HEK293 (cell line): Measurements from ENCODE around the gene CEACAM1.
A peak's percentile ranks its signal among the peaks of the same experiment; 100 is the strongest.

Experiments
- CTCF ChIA-PET: fragments of 350-600 bp; formaldehyde crosslinking; extraction: SDS; loops from one replicate; lab custom pipeline; 2021; ENCODE audit warnings: antibody characterized with exemption; lab: Yijun Ruan, JAX
- POLR2A ChIA-PET: fragments of 300-600 bp; formaldehyde crosslinking; extraction: SDS; loops from one replicate; lab custom pipeline; 2020; ENCODE audit warnings: antibody characterized with exemption, inconsistent platforms; lab: Yijun Ruan, JAX
- H3K27ac ChIP-seq: fragments of 200-500 bp; sonication (Bioruptor generic); 2 replicates; pipeline ENCODE4 v1.5.1; 2014; ENCODE audit warnings: low read depth, low read length, control low read depth, inconsistent platforms; ENCODE audit errors: extremely low read depth
- H3K36me3 ChIP-seq, 2 experiments: fragments of 200-500 bp in 1 of 2; sonication (Bioruptor generic) in 1 of 2; 1 replicate in 1 of 2; 2 replicates in 1 of 2; pipeline ENCODE4 v1.5.1; 2014 to 2017; ENCODE audit warnings: inconsistent platforms in 2 of 2, low read length in 2 of 2; ENCODE audit not compliant: control insufficient read depth in 2 of 2, insufficient read depth in 1 of 2
- H3K4me1 ChIP-seq: fragments of 200-500 bp; sonication (Bioruptor generic); 2 replicates; pipeline ENCODE4 v1.5.1; 2014; ENCODE audit warnings: mild to moderate bottlenecking, low read length, inconsistent platforms; ENCODE audit not compliant: control insufficient read depth, insufficient read depth
- H3K4me3 ChIP-seq: 2 replicates; pipeline ENCODE4 v1.5.1; 2011; ENCODE audit warnings: low read depth, mild to moderate bottlenecking, control low read depth, low read length, moderate library complexity
- H3K9me3 ChIP-seq: fragments of 200-500 bp; sonication (Bioruptor generic); 2 replicates; pipeline ENCODE4 v1.5.1; 2014; ENCODE audit warnings: low read depth, low read length, inconsistent platforms; ENCODE audit not compliant: control insufficient read depth, insufficient read depth
- BCL11A ChIP-seq: fragments of 450-650 bp; formaldehyde crosslinking; IDR thresholded peaks from 2 replicates; pipeline ENCODE4 v1.5.1; 2016; ENCODE audit warnings: low read depth, missing biosample characterization, missing genetic modification characterization
- GLI2 ChIP-seq: fragments of 450-650 bp; formaldehyde crosslinking; IDR thresholded peaks from 2 replicates; pipeline ENCODE4; 2017; ENCODE audit warnings: missing biosample characterization, missing genetic modification characterization, low read depth, borderline replicate concordance
- OVOL3 ChIP-seq: fragments of 450-650 bp; formaldehyde crosslinking; IDR thresholded peaks from 2 replicates; pipeline ENCODE4 v1.5.1; 2016; ENCODE audit warnings: missing biosample characterization, missing genetic modification characterization
- TCF7L2 ChIP-seq: IDR thresholded peaks from 2 replicates; pipeline ENCODE4 v1.6.1; 2011; ENCODE audit warnings: low read depth, mild to moderate bottlenecking, inconsistent platforms, low read length, moderate library complexity, borderline replicate concordance
- ZNF112 ChIP-seq: fragments of 450-650 bp; formaldehyde crosslinking; IDR thresholded peaks from 2 replicates; pipeline ENCODE4 v1.5.0; 2017; ENCODE audit warnings: missing biosample characterization, missing genetic modification characterization
- ZNF146 ChIP-seq: fragments of 450-650 bp; formaldehyde crosslinking; IDR thresholded peaks from 2 replicates; pipeline ENCODE4 v1.5.1; 2016; ENCODE audit warnings: missing biosample characterization, missing genetic modification characterization
- ZNF157 ChIP-seq: fragments of 450-650 bp; formaldehyde crosslinking; IDR thresholded peaks from 2 replicates; pipeline ENCODE4 v1.5.1; 2016; ENCODE audit warnings: missing biosample characterization, missing genetic modification characterization
- ZNF2 ChIP-seq: fragments of 450-650 bp; formaldehyde crosslinking; IDR thresholded peaks from 2 replicates; pipeline ENCODE4 v1.5.1; 2016; ENCODE audit warnings: missing biosample characterization, missing genetic modification characterization
- ZNF214 ChIP-seq: fragments of 450-650 bp; formaldehyde crosslinking; IDR thresholded peaks from 2 replicates; pipeline ENCODE4 v1.5.1; 2017; ENCODE audit warnings: missing biosample characterization, mild to moderate bottlenecking, missing genetic modification characterization, borderline replicate concordance
- ZNF24 ChIP-seq: fragments of 450-650 bp; formaldehyde crosslinking; IDR thresholded peaks from 2 replicates; pipeline ENCODE4 v1.5.1; 2016; ENCODE audit warnings: missing biosample characterization, missing genetic modification characterization
- ZNF341 ChIP-seq: fragments of 450-650 bp; formaldehyde crosslinking; IDR thresholded peaks from 2 replicates; pipeline ENCODE4; 2016; ENCODE audit warnings: low read depth, missing biosample characterization, missing genetic modification characterization
- ZNF354C ChIP-seq: fragments of 450-650 bp; formaldehyde crosslinking; IDR thresholded peaks from 2 replicates; pipeline ENCODE4 v1.5.1; 2016; ENCODE audit warnings: missing biosample characterization, missing genetic modification characterization, low read depth, borderline replicate concordance
- ZNF549 ChIP-seq: fragments of 450-650 bp; IDR thresholded peaks from 2 replicates; pipeline ENCODE4 v1.5.1; 2018; ENCODE audit warnings: missing biosample characterization, missing genetic modification characterization, mild to moderate bottlenecking, inconsistent platforms, moderate library complexity
- ZNF596 ChIP-seq: fragments of 450-650 bp; IDR thresholded peaks from 2 replicates; pipeline ENCODE4 v1.5.0; 2018; ENCODE audit warnings: missing biosample characterization, mild to moderate bottlenecking, missing genetic modification characterization, moderate library complexity
- ZNF600 ChIP-seq: fragments of 450-650 bp; formaldehyde crosslinking; IDR thresholded peaks from 2 replicates; pipeline ENCODE4 v1.5.1; 2016; ENCODE audit warnings: missing biosample characterization, missing genetic modification characterization
- ZNF621 ChIP-seq: fragments of 450-650 bp; formaldehyde crosslinking; IDR thresholded peaks from 2 replicates; pipeline ENCODE4 v1.5.1; 2017; ENCODE audit warnings: missing biosample characterization, missing genetic modification characterization
- ZNF623 ChIP-seq: fragments of 450-650 bp; formaldehyde crosslinking; IDR thresholded peaks from 2 replicates; pipeline ENCODE4 v1.5.1; 2016; ENCODE audit warnings: missing biosample characterization, missing genetic modification characterization
- ZNF660 ChIP-seq: fragments of 450-650 bp; IDR thresholded peaks from 2 replicates; pipeline ENCODE4 v1.5.1; 2018; ENCODE audit warnings: missing biosample characterization, mild to moderate bottlenecking, missing genetic modification characterization
- ZNF707 ChIP-seq: fragments of 450-650 bp; formaldehyde crosslinking; IDR thresholded peaks from 2 replicates; pipeline ENCODE4 v1.5.1; 2016; ENCODE audit warnings: missing biosample characterization, missing genetic modification characterization
- ZNF785 ChIP-seq: fragments of 450-650 bp; formaldehyde crosslinking; IDR thresholded peaks from 2 replicates; pipeline ENCODE4 v1.5.1; 2016; ENCODE audit warnings: missing biosample characterization, missing genetic modification characterization
- ZNF837 ChIP-seq: fragments of 450-650 bp; formaldehyde crosslinking; IDR thresholded peaks from 2 replicates; pipeline ENCODE4 v1.5.1; 2016; ENCODE audit warnings: missing biosample characterization, missing genetic modification characterization
- ZXDB ChIP-seq: fragments of 450-650 bp; formaldehyde crosslinking; IDR thresholded peaks from 2 replicates; pipeline ENCODE4 v1.5.1; 2016; ENCODE audit warnings: missing biosample characterization, missing genetic modification characterization
- TF ChIP-seq, protein P1 (sequence below): fragments of 450-650 bp; IDR thresholded peaks from 2 replicates; pipeline ENCODE4 v1.5.1; 2018; ENCODE audit warnings: missing biosample characterization, mild to moderate bottlenecking, missing genetic modification characterization
- TF ChIP-seq, protein P2 (sequence below): sonication (generic); formaldehyde crosslinking; IDR thresholded peaks from 2 replicates; pipeline ENCODE4 v1.8.1; 2022; ENCODE audit warnings: mild to moderate bottlenecking, moderate library complexity, missing genetic modification reagents
- TF ChIP-seq, protein P3 (sequence below): fragments of 450-650 bp; formaldehyde crosslinking; IDR thresholded peaks from 2 replicates; pipeline ENCODE4 v1.5.1; 2017; ENCODE audit warnings: missing biosample characterization, missing genetic modification characterization
- TF ChIP-seq, protein P4 (sequence below): fragments of 450-650 bp; formaldehyde crosslinking; IDR thresholded peaks from 2 replicates; pipeline ENCODE4 v1.5.1; 2017; ENCODE audit warnings: missing biosample characterization, missing genetic modification characterization
- TF ChIP-seq, protein P5 (sequence below): fragments of 450-650 bp; formaldehyde crosslinking; IDR thresholded peaks from 2 replicates; pipeline ENCODE4 v1.5.1; 2016; ENCODE audit warnings: missing biosample characterization, missing genetic modification characterization, borderline replicate concordance

CEACAM1 gene

DNA sequence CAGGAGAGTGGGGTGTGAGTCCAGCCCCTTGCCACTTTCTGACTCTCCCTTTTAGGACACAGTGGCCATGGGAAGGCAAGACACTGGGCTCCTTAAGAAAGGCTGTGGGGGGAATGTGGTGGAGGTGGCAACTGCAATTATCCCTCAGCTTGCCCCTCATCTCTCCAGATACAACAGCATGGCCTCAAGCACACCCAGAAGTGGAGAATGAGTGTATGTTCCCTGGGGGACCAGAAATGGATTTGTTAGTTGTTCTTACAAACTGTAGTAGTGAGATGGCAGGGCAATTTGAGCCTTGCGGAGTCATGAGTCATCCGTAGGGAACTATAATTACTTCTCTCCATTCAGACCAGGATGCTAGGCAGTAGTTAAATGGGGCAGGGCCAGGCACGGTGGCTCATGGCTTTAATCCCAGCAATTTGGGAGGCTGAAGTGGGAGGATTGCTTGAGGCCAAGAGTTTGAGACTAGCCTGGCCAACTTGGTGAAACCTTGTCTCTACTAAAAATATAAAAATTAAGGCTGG lies 59.9 kb downstream of the CEACAM1 start:
- H3K4me3 ChIP-seq, result no peak overlapping the region
- no peaks in the 10 kb centered on the region for H3K9me3 ChIP-seq
- CTCF ChIA-PET, result interaction anchor here (0.8 to 2.8 kb wide), 9 partner anchors 17 to 98 kb away, joined by 3 to 24 read pairs (median 4); partner anchors contain the start of gene CEACAM1
- peak overlapping the region; percentile 60; the same call in 1 of the 2 replicates for H3K27ac ChIP-seq
- peaks cover 34% of the 10 kb centered on the region for H3K4me1 ChIP-seq
- H3K36me3 ChIP-seq, result no peaks in the 10 kb centered on the region
- POLR2A ChIA-PET, result no interaction called here
- TF ChIP-seq ZNF660 (peak; percentile 94), ZNF837 (no peak), ZNF623 (tag by site-specific recombination) (no peak), ZNF2 (peak; percentile 76), ZNF157 (tag by site-specific recombination) (no peak), ZNF214 (tag by site-specific recombination) (no peak), ZNF146 (tag by site-specific recombination) (peak; percentile 35; the same call in 1 of the 2 replicates), ZNF707 (tag by site-specific recombination) (no peak), ZNF596 (no peak), ZXDB (tag by site-specific recombination) (peak; percentile 80), ZNF549 (peak; percentile 86), ZNF785 (tag by site-specific recombination) (peak; percentile 42; the same call in 1 of the 2 replicates), BCL11A (tag by site-specific recombination) (peak; percentile 75; the same call in 1 of the 2 replicates), ZNF341 (tag by site-specific recombination) (no peak), ZNF112 (tag by site-specific recombination) (no peak), TCF7L2 (no peak), OVOL3 (tag by site-specific recombination) (no peak), ZNF621 (no peak), ZNF24 (tag by site-specific recombination) (peak; percentile 93), ZNF354C (tag by site-specific recombination) (no peak), ZNF600 (tag by site-specific recombination) (peak; percentile 96), GLI2 (no peak; the same call in 1 of the 2 replicates)
- TF ChIP-seq, protein P1, sequence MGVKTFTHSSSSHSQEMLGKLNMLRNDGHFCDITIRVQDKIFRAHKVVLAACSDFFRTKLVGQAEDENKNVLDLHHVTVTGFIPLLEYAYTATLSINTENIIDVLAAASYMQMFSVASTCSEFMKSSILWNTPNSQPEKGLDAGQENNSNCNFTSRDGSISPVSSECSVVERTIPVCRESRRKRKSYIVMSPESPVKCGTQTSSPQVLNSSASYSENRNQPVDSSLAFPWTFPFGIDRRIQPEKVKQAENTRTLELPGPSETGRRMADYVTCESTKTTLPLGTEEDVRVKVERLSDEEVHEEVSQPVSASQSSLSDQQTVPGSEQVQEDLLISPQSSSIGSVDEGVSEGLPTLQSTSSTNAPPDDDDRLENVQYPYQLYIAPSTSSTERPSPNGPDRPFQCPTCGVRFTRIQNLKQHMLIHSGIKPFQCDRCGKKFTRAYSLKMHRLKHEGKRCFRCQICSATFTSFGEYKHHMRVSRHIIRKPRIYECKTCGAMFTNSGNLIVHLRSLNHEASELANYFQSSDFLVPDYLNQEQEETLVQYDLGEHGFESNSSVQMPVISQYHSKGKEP (tag by site-specific recombination), result no peak
- TF ChIP-seq, protein P2, sequence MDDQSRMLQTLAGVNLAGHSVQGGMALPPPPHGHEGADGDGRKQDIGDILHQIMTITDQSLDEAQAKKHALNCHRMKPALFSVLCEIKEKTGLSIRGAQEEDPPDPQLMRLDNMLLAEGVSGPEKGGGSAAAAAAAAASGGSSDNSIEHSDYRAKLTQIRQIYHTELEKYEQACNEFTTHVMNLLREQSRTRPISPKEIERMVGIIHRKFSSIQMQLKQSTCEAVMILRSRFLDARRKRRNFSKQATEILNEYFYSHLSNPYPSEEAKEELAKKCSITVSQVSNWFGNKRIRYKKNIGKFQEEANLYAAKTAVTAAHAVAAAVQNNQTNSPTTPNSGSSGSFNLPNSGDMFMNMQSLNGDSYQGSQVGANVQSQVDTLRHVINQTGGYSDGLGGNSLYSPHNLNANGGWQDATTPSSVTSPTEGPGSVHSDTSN (CRISPR knock-in tag), result no peak
- TF ChIP-seq, protein P3, sequence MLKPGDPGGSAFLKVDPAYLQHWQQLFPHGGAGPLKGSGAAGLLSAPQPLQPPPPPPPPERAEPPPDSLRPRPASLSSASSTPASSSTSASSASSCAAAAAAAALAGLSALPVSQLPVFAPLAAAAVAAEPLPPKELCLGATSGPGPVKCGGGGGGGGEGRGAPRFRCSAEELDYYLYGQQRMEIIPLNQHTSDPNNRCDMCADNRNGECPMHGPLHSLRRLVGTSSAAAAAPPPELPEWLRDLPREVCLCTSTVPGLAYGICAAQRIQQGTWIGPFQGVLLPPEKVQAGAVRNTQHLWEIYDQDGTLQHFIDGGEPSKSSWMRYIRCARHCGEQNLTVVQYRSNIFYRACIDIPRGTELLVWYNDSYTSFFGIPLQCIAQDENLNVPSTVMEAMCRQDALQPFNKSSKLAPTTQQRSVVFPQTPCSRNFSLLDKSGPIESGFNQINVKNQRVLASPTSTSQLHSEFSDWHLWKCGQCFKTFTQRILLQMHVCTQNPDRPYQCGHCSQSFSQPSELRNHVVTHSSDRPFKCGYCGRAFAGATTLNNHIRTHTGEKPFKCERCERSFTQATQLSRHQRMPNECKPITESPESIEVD, result no peak
- TF ChIP-seq, protein P4, sequence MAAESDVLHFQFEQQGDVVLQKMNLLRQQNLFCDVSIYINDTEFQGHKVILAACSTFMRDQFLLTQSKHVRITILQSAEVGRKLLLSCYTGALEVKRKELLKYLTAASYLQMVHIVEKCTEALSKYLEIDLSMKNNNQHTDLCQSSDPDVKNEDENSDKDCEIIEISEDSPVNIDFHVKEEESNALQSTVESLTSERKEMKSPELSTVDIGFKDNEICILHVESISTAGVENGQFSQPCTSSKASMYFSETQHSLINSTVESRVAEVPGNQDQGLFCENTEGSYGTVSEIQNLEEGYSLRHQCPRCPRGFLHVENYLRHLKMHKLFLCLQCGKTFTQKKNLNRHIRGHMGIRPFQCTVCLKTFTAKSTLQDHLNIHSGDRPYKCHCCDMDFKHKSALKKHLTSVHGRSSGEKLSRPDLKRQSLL (tag by site-specific recombination), result peak; percentile 29; the same call in 1 of the 2 replicates
- TF ChIP-seq, protein P5, sequence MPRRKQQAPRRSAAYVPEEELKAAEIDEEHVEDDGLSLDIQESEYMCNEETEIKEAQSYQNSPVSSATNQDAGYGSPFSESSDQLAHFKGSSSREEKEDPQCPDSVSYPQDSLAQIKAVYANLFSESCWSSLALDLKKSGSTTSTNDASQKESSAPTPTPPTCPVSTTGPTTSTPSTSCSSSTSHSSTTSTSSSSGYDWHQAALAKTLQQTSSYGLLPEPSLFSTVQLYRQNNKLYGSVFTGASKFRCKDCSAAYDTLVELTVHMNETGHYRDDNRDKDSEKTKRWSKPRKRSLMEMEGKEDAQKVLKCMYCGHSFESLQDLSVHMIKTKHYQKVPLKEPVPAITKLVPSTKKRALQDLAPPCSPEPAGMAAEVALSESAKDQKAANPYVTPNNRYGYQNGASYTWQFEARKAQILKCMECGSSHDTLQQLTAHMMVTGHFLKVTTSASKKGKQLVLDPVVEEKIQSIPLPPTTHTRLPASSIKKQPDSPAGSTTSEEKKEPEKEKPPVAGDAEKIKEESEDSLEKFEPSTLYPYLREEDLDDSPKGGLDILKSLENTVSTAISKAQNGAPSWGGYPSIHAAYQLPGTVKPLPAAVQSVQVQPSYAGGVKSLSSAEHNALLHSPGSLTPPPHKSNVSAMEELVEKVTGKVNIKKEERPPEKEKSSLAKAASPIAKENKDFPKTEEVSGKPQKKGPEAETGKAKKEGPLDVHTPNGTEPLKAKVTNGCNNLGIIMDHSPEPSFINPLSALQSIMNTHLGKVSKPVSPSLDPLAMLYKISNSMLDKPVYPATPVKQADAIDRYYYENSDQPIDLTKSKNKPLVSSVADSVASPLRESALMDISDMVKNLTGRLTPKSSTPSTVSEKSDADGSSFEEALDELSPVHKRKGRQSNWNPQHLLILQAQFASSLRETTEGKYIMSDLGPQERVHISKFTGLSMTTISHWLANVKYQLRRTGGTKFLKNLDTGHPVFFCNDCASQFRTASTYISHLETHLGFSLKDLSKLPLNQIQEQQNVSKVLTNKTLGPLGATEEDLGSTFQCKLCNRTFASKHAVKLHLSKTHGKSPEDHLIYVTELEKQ (tag by site-specific recombination), result peak; percentile 84
